Esophagus squamous epithelium (tissue), 4 donors: ENCODE measurements around the gene VEGFC.

Experiments
- CTCF ChIP-seq, 6 experiments: fragments of 450-650 bp in 4 of 6; fragments of 200-600 bp in 2 of 6; sonication (generic) in 2 of 6; IDR thresholded peaks; one replicate each; pipeline ENCODE4 v1.5.1; 2016 to 2019; ENCODE audit warnings: antibody characterized with exemption in 6 of 6, mild to moderate bottlenecking in 4 of 6, moderate library complexity in 4 of 6
- POLR2A ChIP-seq, 4 donors: fragments of 450-650 bp; IDR thresholded peaks; one replicate each; pipeline ENCODE4 v1.6.1; 2017; ENCODE audit warnings: antibody characterized with exemption in 4 of 4, mild to moderate bottlenecking in 4 of 4, moderate library complexity in 3 of 4

GRCh38 chr4:176761872-176762271 lies 30.9 kb downstream of the VEGFC start:
- TF ChIP-seq CTCF (IDR thresholded peaks at IDR 0.05) (no peak), POLR2A (IDR thresholded peaks at IDR 0.05) (no peak)
